GM12878 (cell line): ENCODE results near the gene FFAR3. TPM values are rescaled to one million over a fixed set of nuclear protein-coding genes. Genes with fewer than 3 reads are reported as not detected.

ENCODE experiments used
- ATAC-seq: fragments of 200-7000 bp; cut with Tn5 transposase; 3 replicates; pipeline ENCODE4 v1.9.1; 2020; ENCODE audit warnings: mild to moderate bottlenecking, moderate library complexity
- BruUV-seq: library from RNA; stranded (reverse); fragments of 400-500 nt; replicated peaks from 2 replicates; lab custom pipeline; 2021; lab: Mats Ljungman, UMichigan
- CTCF ChIA-PET: fragments of 300-600 bp; sonication (Branson Sonifier 250); formaldehyde crosslinking; extraction: SDS; loops from one replicate; lab custom pipeline; 2021; ENCODE audit warnings: inconsistent platforms; lab: Yijun Ruan, JAX
- POLR2A ChIA-PET: fragments of 350-600 bp; formaldehyde crosslinking; extraction: SDS; loops from one replicate; lab custom pipeline; 2021; ENCODE audit warnings: inconsistent platforms; lab: Charles Lee
- RAD21 ChIA-PET: fragments of 300-600 bp; sonication (Branson Sonifier 250); formaldehyde crosslinking; loops from one replicate; lab custom pipeline; 2023; ENCODE audit warnings: antibody characterized with exemption; ENCODE audit not compliant: unreplicated experiment; lab: Charles Lee
- SMC1A ChIA-PET: fragments of 300-600 bp; sonication (Branson Sonifier 250); formaldehyde crosslinking; loops from one replicate; lab custom pipeline; 2023; ENCODE audit not compliant: unreplicated experiment, uncharacterized antibody; lab: Charles Lee
- DNase-seq: peaks from one replicate; pipeline ENCODE4 v3.0.0-alpha.2; 2011; ENCODE audit warnings: low read depth, low spot score
- FAIRE-seq: peaks from 3 replicates; lab custom pipeline; 2011; peaks lifted over from hg19 to GRCh38; lab: Jason Lieb, UNC
- H2AFZ ChIP-seq: 2 replicates; pipeline ENCODE4 v1.6.0; 2011; ENCODE audit warnings: low read depth, low read length, control low read depth; ENCODE audit not compliant: control insufficient read depth
- H3K27ac ChIP-seq: 2 replicates; pipeline ENCODE4 v1.5.1; 2011; ENCODE audit warnings: control low read depth; ENCODE audit not compliant: control insufficient read depth, insufficient read depth
- H3K27me3 ChIP-seq, 2 experiments: replicated peaks in 1 of 2; 2 replicates each; pipeline versions ENCODE4 v1.6.0 to v1.6.1; 2011; ENCODE audit warnings: low read length in 1 of 2; ENCODE audit not compliant: control insufficient read depth in 2 of 2, insufficient read depth in 2 of 2
- H3K36me3 ChIP-seq, 2 experiments: 2 replicates each; pipeline ENCODE4 v1.5.1; 2011; ENCODE audit warnings: low read length in 1 of 2; ENCODE audit not compliant: control insufficient read depth in 2 of 2, insufficient read depth in 2 of 2
- H3K4me1 ChIP-seq: 2 replicates; pipeline ENCODE4 v1.6.1; 2011; ENCODE audit warnings: mild to moderate bottlenecking, low read length, moderate library complexity, mixed read lengths; ENCODE audit not compliant: control insufficient read depth, insufficient read depth
- H3K4me2 ChIP-seq: 2 replicates; pipeline ENCODE4 v1.6.0; 2011; ENCODE audit warnings: control low read depth; ENCODE audit not compliant: control insufficient read depth, insufficient read depth
- H3K4me3 ChIP-seq: fragments of 200-600 bp; sonication (generic); 2 replicates; pipeline ENCODE4 v1.5.1; 2016
- H3K79me2 ChIP-seq: 2 replicates; pipeline ENCODE4 v1.6.0; 2011; ENCODE audit warnings: low read length; ENCODE audit not compliant: control insufficient read depth, insufficient read depth
- H3K9ac ChIP-seq: 2 replicates; pipeline ENCODE4 v1.8.0; 2011; ENCODE audit warnings: low read length, control low read depth, mixed read lengths; ENCODE audit not compliant: control insufficient read depth, insufficient read depth
- H3K9me3 ChIP-seq: replicated peaks from 3 replicates; pipeline ENCODE4 v1.5.1; 2011; ENCODE audit warnings: mild to moderate bottlenecking, low read length; ENCODE audit not compliant: control insufficient read depth, insufficient read depth
- H4K20me1 ChIP-seq: 2 replicates; pipeline ENCODE4 v1.6.0; 2011; ENCODE audit not compliant: control insufficient read depth, insufficient read depth
- BHLHE40 ChIP-seq, 2 experiments: fragments of 450-650 bp in 1 of 2; IDR thresholded peaks; 2 replicates each; pipeline ENCODE4 v1.6.1; 2011 to 2017; ENCODE audit warnings: low read depth in 2 of 2, borderline replicate concordance in 1 of 2, improper control_type of control experiment in 1 of 2, low read length in 1 of 2, mild to moderate bottlenecking in 1 of 2
- CREM ChIP-seq: IDR thresholded peaks from 2 replicates; pipeline ENCODE4 v1.6.1; 2014; ENCODE audit warnings: antibody characterized with exemption, low read depth
- DPF2 ChIP-seq: fragments of 450-650 bp; IDR thresholded peaks from 2 replicates; pipeline ENCODE4 v1.6.1; 2017; ENCODE audit warnings: mild to moderate bottlenecking
- HDAC2 ChIP-seq: fragments of 200-600 bp; sonication (generic); IDR thresholded peaks from 2 replicates; pipeline ENCODE4 v1.6.1; 2017
- HDGF ChIP-seq: fragments of 450-650 bp; IDR thresholded peaks from 2 replicates; pipeline ENCODE4 v1.6.1; 2016; ENCODE audit warnings: antibody characterized with exemption
- IRF4 ChIP-seq: IDR thresholded peaks from 2 replicates; pipeline ENCODE4 v1.6.1; 2011; ENCODE audit warnings: low read depth, low read length
- NRF1 ChIP-seq: conservative IDR thresholded peaks from 2 replicates; pipeline ENCODE4 v1.6.1; 2011; ENCODE audit warnings: mild to moderate bottlenecking, low read depth, low read length, improper control_type of control experiment
- PML ChIP-seq: IDR thresholded peaks from 2 replicates; pipeline ENCODE4 v1.6.1; 2012; ENCODE audit warnings: low read length, inconsistent platforms
- RCOR1 ChIP-seq: conservative IDR thresholded peaks from 2 replicates; pipeline ENCODE4 v1.6.1; 2012; ENCODE audit warnings: low read depth, low read length, improper control_type of control experiment
- SIN3A ChIP-seq: IDR thresholded peaks from 2 replicates; pipeline ENCODE4 v1.6.1; 2012; ENCODE audit warnings: low read depth, low read length, improper control_type of control experiment
- ZBED1 ChIP-seq: IDR thresholded peaks from 2 replicates; pipeline ENCODE4 v1.6.1; 2016; ENCODE audit warnings: borderline replicate concordance
- ZNF217 ChIP-seq: fragments of 450-650 bp; IDR thresholded peaks from 2 replicates; pipeline ENCODE4 v1.6.1; 2017; ENCODE audit warnings: antibody characterized with exemption, mild to moderate bottlenecking
- ZNF24 ChIP-seq: fragments of 450-650 bp; IDR thresholded peaks from 2 replicates; pipeline ENCODE4 v1.6.1; 2017; ENCODE audit warnings: antibody characterized with exemption, mild to moderate bottlenecking
- WGBS: methylation state at CpG from one replicate; pipeline ENCODE4 v1.1.6; 2016; ENCODE audit warnings: low lambda C conversion rate; ENCODE audit not compliant: insufficient replicate concordance, insufficient coverage; ENCODE audit errors: missing lambda C conversion rate; 5-methylcytosine and 5-hydroxymethylcytosine counted together
- in situ Hi-C: fragments of 300-500 bp; cut with MboI; formaldehyde crosslinking; loops from 9 replicates; pipeline ENCODE4 v1.14.3; 2018; ENCODE audit warnings: mixed read lengths
- intact Hi-C: fragments of 100-400 bp; cut with micrococcal nuclease; formaldehyde crosslinking; loops from one replicate; pipeline ENCODE4 v1.14.2; 2022; ENCODE audit not compliant: unreplicated experiment
- polyA plus RNA-seq, 11 experiments: library from polyadenylated mRNA; depleted of rRNA in 4 of 11; unstranded in 6 of 11; stranded (reverse) in 5 of 11; fragments of >200 nt; fragmentation: Nextera tagmentation in 4 of 11; fragmentation: Illumina TruSeq in 1 of 11; extraction: Ambion mirVana in 4 of 11; extraction: Trizol in 1 of 11; gene quantifications; 1 replicate in 1 of 11; 2 replicates in 10 of 11; pipeline versions ENCODE4 v1.2.1 to v1.2.3, GENCODE V29; 2011 to 2016; ENCODE audit warnings: inconsistent platforms in 2 of 11, missing spikeins in 2 of 11, low read depth in 1 of 11
- total RNA-seq, 4 experiments: library from RNA; depleted of rRNA in 3 of 4; stranded (reverse); fragments of >200 nt in 3 of 4; fragmentation: Illumina TruSeq in 1 of 4; extraction: Trizol in 1 of 4; gene quantifications; 2 replicates each; pipeline versions ENCODE4 v1.2.1 to v1.2.3, GENCODE V29; 2013 to 2021
- TF ChIP-seq, protein P1 (sequence below): IDR thresholded peaks from 2 replicates; pipeline ENCODE4 v1.6.1; 2011; ENCODE audit warnings: mild to moderate bottlenecking, low read depth, low read length, moderate library complexity; ENCODE audit not compliant: insufficient replicate concordance
- TF ChIP-seq, protein P2 (sequence below): IDR thresholded peaks from 2 replicates; pipeline ENCODE4 v1.6.1; 2012; ENCODE audit warnings: low read depth, low read length, improper control_type of control experiment
- TF ChIP-seq, protein P3 (sequence below): fragments of 450-650 bp; IDR thresholded peaks from 2 replicates; pipeline ENCODE4 v1.6.1; 2016; ENCODE audit warnings: mild to moderate bottlenecking
- TF ChIP-seq, protein P4 (sequence below): fragments of 450-650 bp; IDR thresholded peaks from 2 replicates; pipeline ENCODE4 v1.6.1; 2017; ENCODE audit warnings: mild to moderate bottlenecking
- TF ChIP-seq, protein P5 (sequence below): IDR thresholded peaks from 2 replicates; pipeline ENCODE4 v1.6.1; 2011; ENCODE audit warnings: borderline replicate concordance, low read depth, mild to moderate bottlenecking, moderate library complexity, low read length; ENCODE audit not compliant: insufficient read depth, poor library complexity, severe bottlenecking

FFAR3 gene
- total and polyA plus RNA-seq, 10 of the 15 experiments (the other 5 are each of a cell fraction or from before 2014, with no cell fraction given): 0.15 to 0.18 TPM; not detected in 8

DNA sequence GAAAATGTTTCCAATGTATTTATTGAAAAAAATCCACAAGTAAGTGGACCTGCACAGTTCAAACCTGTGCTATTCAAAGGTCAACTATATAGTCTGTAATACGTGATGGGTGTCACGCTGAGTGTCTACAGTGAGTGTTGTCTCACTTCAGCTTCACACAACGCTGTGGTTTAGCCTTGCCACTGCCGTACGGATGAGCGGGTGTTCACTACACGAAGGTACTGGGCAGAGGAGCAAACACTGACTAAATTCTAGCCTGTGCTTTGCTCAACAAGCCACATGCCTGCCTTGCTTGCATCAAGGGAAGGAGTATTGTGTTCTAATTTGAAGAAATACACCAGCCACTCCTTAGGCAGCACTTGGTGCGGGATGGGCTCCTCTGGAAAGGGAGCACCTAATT, 3.4 kb upstream of the FFAR3 start:
- H3K9ac ChIP-seq: no peak overlapping the region
- H3K27ac ChIP-seq: peak overlapping the region; percentile 35; the same call in 1 of the 2 replicates
- peak; percentile 65 for DNase-seq
- CTCF ChIA-PET: interaction anchor here (1.5 to 6.7 kb wide), 9 partner anchors 22 to 139 kb away, joined by 4 to 168 read pairs (median 27); no protein-coding TSS in a partner anchor
- H3K36me3 ChIP-seq: no peaks in the 10 kb centered on the region
- intact Hi-C loops: no loop called here
- no peaks in the 10 kb centered on the region for H3K9me3 ChIP-seq
- SMC1A ChIA-PET: interaction anchor here (0.6 to 7.1 kb wide), 13 partner anchors 21 to 213 kb away, joined by 3 to 134 read pairs (median 28); no protein-coding TSS in a partner anchor
- peak overlapping the region; percentile 5; the same call in 1 of the 2 replicates for H3K4me2 ChIP-seq
- RAD21 ChIA-PET: interaction anchor here (0.6 to 6.8 kb wide), 10 partner anchors 20 to 140 kb away, joined by 3 to 143 read pairs (median 37); no protein-coding TSS in a partner anchor
- peak; percentile 61 for ATAC-seq
- no peak overlapping the region for H3K4me3 ChIP-seq
- BruUV-seq: no TSS peak
- H3K79me2 ChIP-seq: no peaks in the 10 kb centered on the region
- WGBS: 44% methylated on average over 8 of the region's 8 CpGs
- H3K4me1 ChIP-seq: peaks cover 22% of the 10 kb centered on the region
- POLR2A ChIA-PET: interaction anchor here (0.6 to 5.5 kb wide), 9 partner anchors 21 to 583 kb away, joined by 3 to 35 read pairs (median 7); no protein-coding TSS in a partner anchor
- no peak overlapping the region for H2AFZ ChIP-seq
- no peaks in the 10 kb centered on the region for H3K27me3 ChIP-seq
- FAIRE-seq: no peak
- H4K20me1 ChIP-seq: no peaks in the 10 kb centered on the region
- in situ Hi-C loops: no loop called here
- TF ChIP-seq, protein P1, sequence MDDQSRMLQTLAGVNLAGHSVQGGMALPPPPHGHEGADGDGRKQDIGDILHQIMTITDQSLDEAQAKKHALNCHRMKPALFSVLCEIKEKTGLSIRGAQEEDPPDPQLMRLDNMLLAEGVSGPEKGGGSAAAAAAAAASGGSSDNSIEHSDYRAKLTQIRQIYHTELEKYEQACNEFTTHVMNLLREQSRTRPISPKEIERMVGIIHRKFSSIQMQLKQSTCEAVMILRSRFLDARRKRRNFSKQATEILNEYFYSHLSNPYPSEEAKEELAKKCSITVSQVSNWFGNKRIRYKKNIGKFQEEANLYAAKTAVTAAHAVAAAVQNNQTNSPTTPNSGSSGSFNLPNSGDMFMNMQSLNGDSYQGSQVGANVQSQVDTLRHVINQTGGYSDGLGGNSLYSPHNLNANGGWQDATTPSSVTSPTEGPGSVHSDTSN: no peak
- TF ChIP-seq SIN3A: no peak
- peak; percentile 53; the same call in 1 of the 2 replicates for TF ChIP-seq IRF4
- TF ChIP-seq PML: no peak
- TF ChIP-seq, protein P2, sequence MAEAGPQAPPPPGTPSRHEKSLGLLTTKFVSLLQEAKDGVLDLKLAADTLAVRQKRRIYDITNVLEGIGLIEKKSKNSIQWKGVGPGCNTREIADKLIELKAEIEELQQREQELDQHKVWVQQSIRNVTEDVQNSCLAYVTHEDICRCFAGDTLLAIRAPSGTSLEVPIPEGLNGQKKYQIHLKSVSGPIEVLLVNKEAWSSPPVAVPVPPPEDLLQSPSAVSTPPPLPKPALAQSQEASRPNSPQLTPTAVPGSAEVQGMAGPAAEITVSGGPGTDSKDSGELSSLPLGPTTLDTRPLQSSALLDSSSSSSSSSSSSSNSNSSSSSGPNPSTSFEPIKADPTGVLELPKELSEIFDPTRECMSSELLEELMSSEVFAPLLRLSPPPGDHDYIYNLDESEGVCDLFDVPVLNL: no peak
- TF ChIP-seq, protein P3, sequence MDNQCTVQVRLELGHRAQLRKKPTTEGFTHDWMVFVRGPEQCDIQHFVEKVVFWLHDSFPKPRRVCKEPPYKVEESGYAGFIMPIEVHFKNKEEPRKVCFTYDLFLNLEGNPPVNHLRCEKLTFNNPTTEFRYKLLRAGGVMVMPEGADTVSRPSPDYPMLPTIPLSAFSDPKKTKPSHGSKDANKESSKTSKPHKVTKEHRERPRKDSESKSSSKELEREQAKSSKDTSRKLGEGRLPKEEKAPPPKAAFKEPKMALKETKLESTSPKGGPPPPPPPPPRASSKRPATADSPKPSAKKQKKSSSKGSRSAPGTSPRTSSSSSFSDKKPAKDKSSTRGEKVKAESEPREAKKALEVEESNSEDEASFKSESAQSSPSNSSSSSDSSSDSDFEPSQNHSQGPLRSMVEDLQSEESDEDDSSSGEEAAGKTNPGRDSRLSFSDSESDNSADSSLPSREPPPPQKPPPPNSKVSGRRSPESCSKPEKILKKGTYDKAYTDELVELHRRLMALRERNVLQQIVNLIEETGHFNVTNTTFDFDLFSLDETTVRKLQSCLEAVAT: 0 out of 2 replicates have a peak, but pooled peaks have one; percentile 26
- TF ChIP-seq HDGF: no peak
- TF ChIP-seq, protein P4, sequence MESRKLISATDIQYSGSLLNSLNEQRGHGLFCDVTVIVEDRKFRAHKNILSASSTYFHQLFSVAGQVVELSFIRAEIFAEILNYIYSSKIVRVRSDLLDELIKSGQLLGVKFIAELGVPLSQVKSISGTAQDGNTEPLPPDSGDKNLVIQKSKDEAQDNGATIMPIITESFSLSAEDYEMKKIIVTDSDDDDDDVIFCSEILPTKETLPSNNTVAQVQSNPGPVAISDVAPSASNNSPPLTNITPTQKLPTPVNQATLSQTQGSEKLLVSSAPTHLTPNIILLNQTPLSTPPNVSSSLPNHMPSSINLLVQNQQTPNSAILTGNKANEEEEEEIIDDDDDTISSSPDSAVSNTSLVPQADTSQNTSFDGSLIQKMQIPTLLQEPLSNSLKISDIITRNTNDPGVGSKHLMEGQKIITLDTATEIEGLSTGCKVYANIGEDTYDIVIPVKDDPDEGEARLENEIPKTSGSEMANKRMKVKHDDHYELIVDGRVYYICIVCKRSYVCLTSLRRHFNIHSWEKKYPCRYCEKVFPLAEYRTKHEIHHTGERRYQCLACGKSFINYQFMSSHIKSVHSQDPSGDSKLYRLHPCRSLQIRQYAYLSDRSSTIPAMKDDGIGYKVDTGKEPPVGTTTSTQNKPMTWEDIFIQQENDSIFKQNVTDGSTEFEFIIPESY: no peak
- TF ChIP-seq, protein P5, sequence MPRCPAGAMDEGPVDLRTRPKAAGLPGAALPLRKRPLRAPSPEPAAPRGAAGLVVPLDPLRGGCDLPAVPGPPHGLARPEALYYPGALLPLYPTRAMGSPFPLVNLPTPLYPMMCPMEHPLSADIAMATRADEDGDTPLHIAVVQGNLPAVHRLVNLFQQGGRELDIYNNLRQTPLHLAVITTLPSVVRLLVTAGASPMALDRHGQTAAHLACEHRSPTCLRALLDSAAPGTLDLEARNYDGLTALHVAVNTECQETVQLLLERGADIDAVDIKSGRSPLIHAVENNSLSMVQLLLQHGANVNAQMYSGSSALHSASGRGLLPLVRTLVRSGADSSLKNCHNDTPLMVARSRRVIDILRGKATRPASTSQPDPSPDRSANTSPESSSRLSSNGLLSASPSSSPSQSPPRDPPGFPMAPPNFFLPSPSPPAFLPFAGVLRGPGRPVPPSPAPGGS: peak; percentile 16
- no peak for TF ChIP-seq ZBED1
- no peak for TF ChIP-seq NRF1
- TF ChIP-seq CREM: no peak
- TF ChIP-seq DPF2: peak; percentile 53; the same call in 1 of the 2 replicates
- TF ChIP-seq HDAC2: no peak
- TF ChIP-seq ZNF24: no peak
- TF ChIP-seq RCOR1: no peak
- peak; percentile 57 to 69; a peak in 3 of 4 replicates for TF ChIP-seq BHLHE40 (IDR thresholded peaks at IDR 0.05; ENCODE audit: borderline replicate concordance in 1 of 2, low read depth in 2 of 2, low read length in 1 of 2)
- TF ChIP-seq ZNF217: no peak
